Measurements from ENCODE around the gene OPCML. TPM values are rescaled to one million over a fixed set of nuclear protein-coding genes. Genes with fewer than 3 reads are reported as not detected.
"Not testable (repeated sequence)": the region's sequence is repeated elsewhere in the genome, so short reads cannot be mapped to it uniquely, and the experiment has no call there.

The OPCML gene
- total RNA-seq, 1 donor from 2014 or later, result 4.6 TPM

DNA sequence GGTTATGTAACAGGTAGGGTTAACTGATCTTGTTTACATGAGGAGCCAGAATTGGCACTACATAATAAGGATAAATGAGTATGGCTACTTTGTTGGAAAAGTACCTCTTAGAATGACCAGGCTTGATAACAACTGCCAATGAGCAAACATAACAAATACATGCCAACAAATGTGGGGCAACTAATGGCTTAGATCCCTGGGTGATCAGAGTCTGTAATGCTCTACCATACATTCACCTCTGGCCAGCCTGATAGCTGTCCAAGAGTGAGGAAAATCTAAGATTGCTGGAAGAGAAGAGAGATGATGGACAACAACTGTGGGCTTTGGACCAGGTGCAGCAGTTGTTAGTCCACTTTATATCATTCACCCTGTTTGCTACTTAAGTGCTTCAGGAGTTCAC lies 1136.9 kb downstream of the OPCML start:
- Mint-ChIP-seq H3K36me3 (no peaks in the 10 kb centered on the region), H3K4me1 (ENCODE audit: unreplicated experiment) (no peaks in the 10 kb centered on the region), H3K27ac (no peak overlapping the region), H3K9me3 (peaks cover 9% of the 10 kb centered on the region), H3K27me3 (peaks cover 27% of the 10 kb centered on the region), H3K4me3 (no peak overlapping the region)
- TF ChIP-seq, protein P1, sequence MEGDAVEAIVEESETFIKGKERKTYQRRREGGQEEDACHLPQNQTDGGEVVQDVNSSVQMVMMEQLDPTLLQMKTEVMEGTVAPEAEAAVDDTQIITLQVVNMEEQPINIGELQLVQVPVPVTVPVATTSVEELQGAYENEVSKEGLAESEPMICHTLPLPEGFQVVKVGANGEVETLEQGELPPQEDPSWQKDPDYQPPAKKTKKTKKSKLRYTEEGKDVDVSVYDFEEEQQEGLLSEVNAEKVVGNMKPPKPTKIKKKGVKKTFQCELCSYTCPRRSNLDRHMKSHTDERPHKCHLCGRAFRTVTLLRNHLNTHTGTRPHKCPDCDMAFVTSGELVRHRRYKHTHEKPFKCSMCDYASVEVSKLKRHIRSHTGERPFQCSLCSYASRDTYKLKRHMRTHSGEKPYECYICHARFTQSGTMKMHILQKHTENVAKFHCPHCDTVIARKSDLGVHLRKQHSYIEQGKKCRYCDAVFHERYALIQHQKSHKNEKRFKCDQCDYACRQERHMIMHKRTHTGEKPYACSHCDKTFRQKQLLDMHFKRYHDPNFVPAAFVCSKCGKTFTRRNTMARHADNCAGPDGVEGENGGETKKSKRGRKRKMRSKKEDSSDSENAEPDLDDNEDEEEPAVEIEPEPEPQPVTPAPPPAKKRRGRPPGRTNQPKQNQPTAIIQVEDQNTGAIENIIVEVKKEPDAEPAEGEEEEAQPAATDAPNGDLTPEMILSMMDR (conservative IDR thresholded peaks at IDR 0.05), result no peak
- no peak for DNase-seq (ENCODE audit: extremely low spot score, unreplicated experiment)

DNA sequence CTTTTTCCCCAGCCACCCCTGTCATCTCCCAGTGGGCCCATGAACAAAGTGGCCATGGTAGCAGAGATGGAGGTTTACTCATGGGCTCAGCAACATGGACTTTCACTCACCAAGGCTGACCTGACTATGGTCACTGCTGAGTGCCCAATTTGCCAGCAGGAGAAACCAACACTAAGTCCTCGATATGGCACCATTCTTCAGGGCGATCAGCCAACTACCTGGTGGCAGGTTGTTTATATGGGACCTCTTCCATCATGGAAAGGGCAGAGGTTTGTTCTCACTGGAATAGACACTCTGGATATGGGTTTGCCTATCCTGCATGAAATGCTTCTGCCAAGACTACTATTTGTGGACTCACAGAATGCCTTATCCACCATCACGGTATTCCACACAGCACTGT lies 1152.8 kb downstream of the OPCML start:
- no peaks in the 10 kb centered on the region for H3K4me1 Mint-ChIP-seq (ENCODE audit: unreplicated experiment)
- TF ChIP-seq, protein P1 (conservative IDR thresholded peaks at IDR 0.05), result no peak
- H3K4me3 Mint-ChIP-seq, result no peak overlapping the region
- H3K27ac Mint-ChIP-seq, result no peak overlapping the region
- no peak for DNase-seq (ENCODE audit: extremely low spot score, unreplicated experiment)
- peaks cover 7% of the 10 kb centered on the region for H3K27me3 Mint-ChIP-seq
- H3K9me3 Mint-ChIP-seq, result peaks cover 13% of the 10 kb centered on the region
- no peaks in the 10 kb centered on the region for H3K36me3 Mint-ChIP-seq

DNA sequence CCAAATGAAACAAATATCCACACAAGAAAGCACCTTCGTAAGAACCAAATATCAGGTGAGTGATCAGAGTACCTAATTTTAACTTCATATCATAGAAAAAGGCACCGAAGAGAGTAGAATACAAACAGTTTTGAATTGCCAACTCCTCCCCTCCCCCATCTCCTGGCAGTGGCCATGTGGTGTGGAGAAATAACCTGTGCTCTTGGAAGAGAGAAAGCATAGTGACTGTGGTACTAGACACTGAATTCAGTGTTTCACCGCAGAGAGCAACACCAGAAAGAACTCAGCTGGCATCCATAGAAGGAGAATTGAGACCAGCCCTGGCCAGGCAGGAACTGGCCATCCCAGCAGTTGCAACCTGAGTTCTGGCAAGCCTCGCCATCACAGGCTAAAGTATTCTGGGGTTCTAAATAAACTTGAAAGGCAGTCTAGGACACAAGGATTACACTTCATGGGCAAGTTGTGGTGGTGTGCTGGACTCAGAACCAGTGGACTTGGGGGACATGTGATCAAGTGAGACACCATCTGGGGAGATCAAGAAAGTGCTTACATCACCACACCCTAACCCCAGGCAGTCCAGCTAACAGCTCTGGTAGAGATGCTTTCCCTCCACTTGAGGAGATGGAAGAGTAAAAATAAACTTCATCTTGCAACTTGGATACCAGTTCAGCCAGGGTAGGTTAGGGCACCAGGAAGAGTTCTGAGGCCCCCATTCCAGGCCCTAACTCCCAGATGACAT lies 1158.7 kb downstream of the OPCML start:
- no peaks in the 10 kb centered on the region for H3K4me1 Mint-ChIP-seq (ENCODE audit: unreplicated experiment)
- TF ChIP-seq, protein P1 (conservative IDR thresholded peaks at IDR 0.05), result no peak
- no peak overlapping the region for H3K27ac Mint-ChIP-seq
- DNase-seq (ENCODE audit: extremely low spot score, unreplicated experiment), result no peak
- no peaks in the 10 kb centered on the region for H3K27me3 Mint-ChIP-seq
- no peak overlapping the region for H3K4me3 Mint-ChIP-seq
- H3K36me3 Mint-ChIP-seq, result no peaks in the 10 kb centered on the region
- no peaks in the 10 kb centered on the region for H3K9me3 Mint-ChIP-seq

DNA sequence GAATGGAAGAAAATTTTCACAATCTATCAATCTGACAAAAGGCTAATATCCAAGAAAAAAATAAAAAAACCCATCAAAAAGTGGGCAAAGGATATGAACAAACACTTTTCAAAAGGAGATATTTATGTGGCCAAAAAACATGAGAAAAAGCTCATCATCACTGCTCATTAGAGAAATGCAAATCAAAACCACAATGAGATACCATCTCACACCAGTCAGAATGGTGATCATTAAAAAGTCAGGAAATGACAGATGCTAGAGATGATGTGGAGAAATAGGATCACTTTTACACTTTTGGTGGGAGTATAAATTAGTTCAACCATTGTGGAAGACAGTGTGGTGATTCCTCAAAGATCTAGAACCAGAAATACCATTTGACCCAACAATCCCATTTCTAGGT lies 1162.2 kb downstream of the OPCML start:
- not testable (repeated sequence) for H3K9me3 Mint-ChIP-seq; H3K4me3 Mint-ChIP-seq; H3K36me3 Mint-ChIP-seq; H3K4me1 Mint-ChIP-seq (ENCODE audit: unreplicated experiment); H3K27me3 Mint-ChIP-seq; DNase-seq (ENCODE audit: extremely low spot score, unreplicated experiment); H3K27ac Mint-ChIP-seq

DNA sequence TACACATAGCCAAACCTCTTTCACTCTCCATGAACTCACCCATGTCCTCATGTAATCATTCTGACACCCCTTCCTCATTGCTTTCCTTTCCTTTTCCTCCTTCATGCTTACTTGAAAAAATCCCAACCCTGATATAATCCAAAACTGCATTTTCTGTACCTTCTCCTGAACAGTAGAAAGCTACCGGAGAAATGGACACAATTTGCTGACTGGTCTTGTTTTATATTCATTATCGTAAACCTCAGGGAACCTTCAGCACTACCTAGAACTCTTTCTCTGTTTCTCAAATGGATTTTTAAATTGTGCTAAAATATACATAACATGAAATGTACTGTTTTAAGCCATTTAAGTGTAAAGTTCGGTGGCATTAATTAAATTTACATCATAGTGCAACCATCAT lies 1165.0 kb downstream of the OPCML start:
- peaks cover 3% of the 10 kb centered on the region for H3K27me3 Mint-ChIP-seq
- no peak for DNase-seq (ENCODE audit: extremely low spot score, unreplicated experiment)
- TF ChIP-seq, protein P1 (conservative IDR thresholded peaks at IDR 0.05), result no peak
- no peaks in the 10 kb centered on the region for H3K4me1 Mint-ChIP-seq (ENCODE audit: unreplicated experiment)
- no peak overlapping the region for H3K4me3 Mint-ChIP-seq
- H3K9me3 Mint-ChIP-seq, result no peaks in the 10 kb centered on the region
- no peaks in the 10 kb centered on the region for H3K36me3 Mint-ChIP-seq
- H3K27ac Mint-ChIP-seq, result no peak overlapping the region

DNA sequence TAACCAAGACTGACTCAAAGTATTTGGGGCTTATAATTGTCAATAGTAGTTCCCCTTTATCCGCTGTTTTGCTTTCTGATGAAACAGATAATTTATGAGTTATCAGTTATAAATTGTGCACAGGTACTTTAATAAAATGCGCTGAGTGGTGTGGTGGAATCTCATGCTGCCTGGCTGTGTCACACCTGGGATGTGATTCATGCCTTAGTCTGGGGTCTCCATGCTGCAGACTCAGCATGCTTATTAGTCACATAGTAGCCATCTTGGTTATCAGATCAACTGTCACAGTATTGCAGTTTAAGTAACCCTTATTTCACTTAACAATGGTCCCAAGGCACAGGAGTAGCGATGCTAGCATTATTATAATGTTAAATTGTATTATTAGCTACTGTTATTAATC lies 1166.7 kb downstream of the OPCML start:
- TF ChIP-seq, protein P1 (conservative IDR thresholded peaks at IDR 0.05), result no peak
- no peaks in the 10 kb centered on the region for H3K4me1 Mint-ChIP-seq (ENCODE audit: unreplicated experiment)
- H3K27ac Mint-ChIP-seq, result no peak overlapping the region
- H3K36me3 Mint-ChIP-seq, result no peaks in the 10 kb centered on the region
- peaks cover 3% of the 10 kb centered on the region for H3K27me3 Mint-ChIP-seq
- H3K4me3 Mint-ChIP-seq, result no peak overlapping the region
- H3K9me3 Mint-ChIP-seq, result no peaks in the 10 kb centered on the region
- DNase-seq (ENCODE audit: extremely low spot score, unreplicated experiment), result no peak

All from type B pancreatic cell (in vitro differentiated cells).